WTC11 (cell line): ENCODE results near the gene TNIP1. TPM values are rescaled to one million over a fixed set of nuclear protein-coding genes. Genes with fewer than 3 reads are reported as not detected.

ENCODE experiments used
- ATAC-seq: fragments of 200-7000 bp; cut with Tn5 transposase; 2 replicates; pipeline ENCODE4 v1.10.0; 2021; ENCODE audit warnings: mild to moderate bottlenecking, moderate library complexity
- CTCF ChIA-PET: fragments of 300-600 bp; sonication (Branson Sonifier 250); formaldehyde crosslinking; loops from one replicate; lab custom pipeline; 2021; ENCODE audit warnings: antibody characterized with exemption; lab: Charles Lee
- POLR2A ChIA-PET: fragments of 350-600 bp; sonication (Branson Sonifier 250); formaldehyde crosslinking; loops from one replicate; lab custom pipeline; 2021; ENCODE audit warnings: antibody characterized with exemption; lab: Charles Lee
- DNase-seq: peaks from one replicate; pipeline ENCODE4 v3.0.0; 2021; ENCODE audit warnings: low spot score
- H3K27ac Mint-ChIP-seq: 2 replicates; pipeline ENCODE4 v1.8.0; 2021; ENCODE audit warnings: mixed read lengths
- H3K27me3 Mint-ChIP-seq: 2 replicates; pipeline ENCODE4 v1.8.0; 2021; ENCODE audit warnings: low read depth, mild to moderate bottlenecking, moderate library complexity, mixed read lengths
- H3K36me3 Mint-ChIP-seq: 2 replicates; pipeline ENCODE4 v1.8.0; 2021; ENCODE audit warnings: mixed read lengths
- H3K4me1 Mint-ChIP-seq: 2 replicates; pipeline ENCODE4 v1.8.0; 2022; ENCODE audit warnings: mixed read lengths
- H3K4me3 Mint-ChIP-seq: 2 replicates; pipeline ENCODE4 v1.8.0; 2021; ENCODE audit warnings: mild to moderate bottlenecking, moderate library complexity, mixed read lengths
- H3K9me3 Mint-ChIP-seq: 2 replicates; pipeline ENCODE4 v1.8.0; 2021; ENCODE audit warnings: mixed read lengths
- ARID4B ChIP-seq: sonication (generic); formaldehyde crosslinking; IDR thresholded peaks from 2 replicates; pipeline ENCODE4 v1.8.0; 2023; ENCODE audit warnings: missing genetic modification reagents, mild to moderate bottlenecking, borderline replicate concordance
- ATF2 ChIP-seq: sonication (generic); formaldehyde crosslinking; IDR thresholded peaks from 2 replicates; pipeline ENCODE4 v1.8.1; 2022; ENCODE audit warnings: low read depth, missing genetic modification reagents, borderline replicate concordance
- CDX4 ChIP-seq: fragments of 250-450 bp; sonication (Bioruptor Pico); IDR thresholded peaks from 2 replicates; pipeline ENCODE4 v1.9.0; 2021; ENCODE audit warnings: moderate library complexity, mild to moderate bottlenecking, inconsistent platforms, borderline replicate concordance
- GRHL2 ChIP-seq: fragments of 250-450 bp; sonication (Bioruptor Pico); IDR thresholded peaks from 2 replicates; pipeline ENCODE4 v1.8.0; 2022; ENCODE audit warnings: mild to moderate bottlenecking, moderate library complexity; ENCODE audit not compliant: insufficient replicate concordance, severe bottlenecking
- HMGA2 ChIP-seq: fragments of 250-450 bp; sonication (Bioruptor Pico); IDR thresholded peaks from 2 replicates; pipeline ENCODE4 v1.4.0; 2021; ENCODE audit warnings: mild to moderate bottlenecking, moderate library complexity
- MAX ChIP-seq: sonication (generic); formaldehyde crosslinking; IDR thresholded peaks from 2 replicates; pipeline ENCODE4 v1.8.0; 2022; ENCODE audit warnings: mild to moderate bottlenecking, missing genetic modification reagents
- MLX ChIP-seq: sonication (generic); formaldehyde crosslinking; IDR thresholded peaks from 2 replicates; pipeline ENCODE4 v1.8.1; 2023; ENCODE audit warnings: mild to moderate bottlenecking, missing genetic modification reagents, moderate library complexity
- OVOL2 ChIP-seq: fragments of 250-450 bp; sonication (Bioruptor Pico); IDR thresholded peaks from 2 replicates; pipeline ENCODE4 v1.9.0; 2021; ENCODE audit warnings: mild to moderate bottlenecking, borderline replicate concordance
- PREB ChIP-seq: sonication (generic); formaldehyde crosslinking; IDR thresholded peaks from 2 replicates; pipeline ENCODE4 v1.8.1; 2022; ENCODE audit warnings: mild to moderate bottlenecking, missing genetic modification reagents, moderate library complexity, borderline replicate concordance
- PRRX2 ChIP-seq: fragments of 250-450 bp; sonication (Bioruptor Pico); IDR thresholded peaks from 2 replicates; pipeline ENCODE4 v1.8.0; 2021; ENCODE audit warnings: mild to moderate bottlenecking
- RELA ChIP-seq: sonication (generic); formaldehyde crosslinking; IDR thresholded peaks from 2 replicates; pipeline ENCODE4 v1.8.1; 2022; ENCODE audit warnings: missing genetic modification reagents, mild to moderate bottlenecking, borderline replicate concordance
- RORB ChIP-seq: fragments of 250-450 bp; sonication (Bioruptor Pico); IDR thresholded peaks from 2 replicates; pipeline ENCODE4 v1.9.0; 2021; ENCODE audit warnings: mild to moderate bottlenecking
- SP1 ChIP-seq: sonication (generic); formaldehyde crosslinking; conservative IDR thresholded peaks from 2 replicates; pipeline ENCODE4 v1.8.1; 2022; ENCODE audit warnings: missing genetic modification reagents
- TCF7 ChIP-seq: sonication (generic); formaldehyde crosslinking; IDR thresholded peaks from 2 replicates; pipeline ENCODE4 v1.8.0; 2022; ENCODE audit warnings: mild to moderate bottlenecking, low read depth, missing genetic modification reagents, moderate library complexity
- TEAD4 ChIP-seq: sonication (generic); formaldehyde crosslinking; IDR thresholded peaks from 2 replicates; pipeline ENCODE4 v1.8.0; 2022; ENCODE audit warnings: mild to moderate bottlenecking, missing genetic modification reagents
- USF2 ChIP-seq: sonication (generic); formaldehyde crosslinking; IDR thresholded peaks from 2 replicates; pipeline ENCODE4 v1.8.1; 2023; ENCODE audit warnings: mild to moderate bottlenecking, missing genetic modification reagents, moderate library complexity
- total RNA-seq: library from RNA; stranded (reverse); gene quantifications from 3 replicates; pipeline ENCODE4 v1.2.3, GENCODE V29; 2021

The TNIP1 gene
- total RNA-seq, 1 experiment from 2014 or later, result 41.1 TPM

GRCh38 chr5:151015974-151016587 lies 64.8 kb downstream of the TNIP1 start:
- DNase-seq (no peak), ATAC-seq (no peak)
- H3K36me3 Mint-ChIP-seq, result no peaks in the 10 kb centered on the region
- H3K4me1 Mint-ChIP-seq, result peaks cover 3% of the 10 kb centered on the region
- ChIA-PET CTCF (interaction anchor here (1.6 to 1.7 kb wide), 4 partner anchors 14 to 99 kb away, joined by 4 to 8 read pairs (median 6); no protein-coding TSS in a partner anchor), POLR2A (no interaction called here)
- H3K9me3 Mint-ChIP-seq, result no peaks in the 10 kb centered on the region
- TF ChIP-seq ATF2 (CRISPR knock-in tag) (no peak), GRHL2 (no peak), MAX (CRISPR knock-in tag) (no peak), TEAD4 (CRISPR knock-in tag) (no peak), USF2 (CRISPR knock-in tag) (no peak), RELA (CRISPR knock-in tag) (no peak), OVOL2 (no peak), SP1 (CRISPR knock-in tag) (no peak), HMGA2 (CRISPR knock-in tag) (no peak), MLX (CRISPR knock-in tag) (no peak), PRRX2 (CRISPR knock-in tag) (no peak), PREB (CRISPR knock-in tag) (no peak), RORB (CRISPR knock-in tag) (no peak), TCF7 (no peak), CDX4 (CRISPR knock-in tag) (no peak), ARID4B (no peak)
- peaks cover 33% of the 10 kb centered on the region for H3K27me3 Mint-ChIP-seq
- H3K4me3 Mint-ChIP-seq, result no peak overlapping the region
- no peak overlapping the region for H3K27ac Mint-ChIP-seq
